Right lung (tissue), 5 donors: Measurements from ENCODE around the gene ARFGEF2. TPM values are rescaled to one million over a fixed set of nuclear protein-coding genes. Genes with fewer than 3 reads are reported as not detected.
"Not testable (repeated sequence)": the region's sequence is repeated elsewhere in the genome, so short reads cannot be mapped to it uniquely, and the experiment has no call there.

Experiments used
- DNase-seq, 2 donors: peaks; one replicate each; pipeline ENCODE4 v3.0.0-alpha.2; 2013
- polyA plus RNA-seq, 5 donors: library from polyadenylated mRNA; unstranded; fragments of 120-200 nt; gene quantifications; one replicate each; pipeline versions ENCODE4 v1.2.1 to v1.2.3, GENCODE V29; 2013; ENCODE audit warnings: inconsistent platforms in 1 of 5, low replicate concordance in 1 of 5; ENCODE audit not compliant: insufficient read length in 5 of 5, insufficient read depth in 1 of 5

The ARFGEF2 gene
- polyA plus RNA-seq, 5 donors, result 15.1 to 24.3 (median 21.3) TPM

GRCh38 chr20:48928832-48929725 lies 7.6 kb downstream of the ARFGEF2 start:
- DNase-seq, result no peak

GRCh38 chr20:48930035-48930434 lies 8.5 kb downstream of the ARFGEF2 start:
- no peak for DNase-seq

GRCh38 chr20:48930878-48931277 lies 9.4 kb downstream of the ARFGEF2 start:
- DNase-seq, result no peak

GRCh38 chr20:48931527-48932374 lies 10.2 kb downstream of the ARFGEF2 start:
- no peak for DNase-seq

- DNase-seq, result no peak
These were observed 10.9 kb downstream of the ARFGEF2 start for GRCh38 chr20:48932375-48932941.

GRCh38 chr20:48933017-48933766 lies 11.7 kb downstream of the ARFGEF2 start:
- DNase-seq, result no peak

GRCh38 chr20:48934273-48934877 lies 12.9 kb downstream of the ARFGEF2 start:
- DNase-seq, result not testable (repeated sequence)

- DNase-seq, result not testable (repeated sequence)
These were observed 13.5 kb downstream of the ARFGEF2 start for GRCh38 chr20:48934966-48935365.

- DNase-seq, result not testable (repeated sequence)
These were observed 14.7 kb downstream of the ARFGEF2 start for GRCh38 chr20:48936178-48936577.

GRCh38 chr20:48937674-48938073 lies 16.2 kb downstream of the ARFGEF2 start:
- no peak for DNase-seq

- DNase-seq, result no peak
These were observed 17.2 kb downstream of the ARFGEF2 start for GRCh38 chr20:48938670-48939069.

- no peak for DNase-seq
These were observed 18.7 kb downstream of the ARFGEF2 start for GRCh38 chr20:48940170-48940569.

- DNase-seq, result no peak
These were observed 20.0 kb downstream of the ARFGEF2 start for GRCh38 chr20:48941467-48941866.

GRCh38 chr20:48942730-48943129 lies 21.2 kb downstream of the ARFGEF2 start:
- DNase-seq, result no peak

- no peak for DNase-seq
These were observed 23.3 kb downstream of the ARFGEF2 start for GRCh38 chr20:48944663-48945297.

- DNase-seq, result no peak
These were observed 24.5 kb downstream of the ARFGEF2 start for GRCh38 chr20:48945840-48946514.

GRCh38 chr20:48948612-48949011 lies 27.1 kb downstream of the ARFGEF2 start:
- DNase-seq, result no peak

GRCh38 chr20:48949304-48950170 lies 28.0 kb downstream of the ARFGEF2 start:
- DNase-seq, result no peak

GRCh38 chr20:48951041-48951440 lies 29.5 kb downstream of the ARFGEF2 start:
- DNase-seq, result no peak
